Myocyte (in vitro differentiated cells): ENCODE measurements around the gene PRKG1. TPM values are rescaled to one million over a fixed set of nuclear protein-coding genes. Genes with fewer than 3 reads are reported as not detected.
A peak's percentile ranks its signal among the peaks of the same experiment; 100 is the strongest.
"Not testable (repeated sequence)": the region's sequence is repeated elsewhere in the genome, so short reads cannot be mapped to it uniquely, and the experiment has no call there.

ENCODE experiments used
- DNase-seq: peaks from one replicate; pipeline ENCODE4 v3.0.0-alpha.2; 2012; ENCODE audit warnings: low read depth
- total RNA-seq: library from RNA; depleted of rRNA; stranded (reverse); fragments of >200 nt; gene quantifications from 2 replicates; pipeline ENCODE4 v1.2.3, GENCODE V29; 2014

Gene PRKG1
- total RNA-seq, 1 donor from 2014 or later: 26.7 TPM

DNA sequence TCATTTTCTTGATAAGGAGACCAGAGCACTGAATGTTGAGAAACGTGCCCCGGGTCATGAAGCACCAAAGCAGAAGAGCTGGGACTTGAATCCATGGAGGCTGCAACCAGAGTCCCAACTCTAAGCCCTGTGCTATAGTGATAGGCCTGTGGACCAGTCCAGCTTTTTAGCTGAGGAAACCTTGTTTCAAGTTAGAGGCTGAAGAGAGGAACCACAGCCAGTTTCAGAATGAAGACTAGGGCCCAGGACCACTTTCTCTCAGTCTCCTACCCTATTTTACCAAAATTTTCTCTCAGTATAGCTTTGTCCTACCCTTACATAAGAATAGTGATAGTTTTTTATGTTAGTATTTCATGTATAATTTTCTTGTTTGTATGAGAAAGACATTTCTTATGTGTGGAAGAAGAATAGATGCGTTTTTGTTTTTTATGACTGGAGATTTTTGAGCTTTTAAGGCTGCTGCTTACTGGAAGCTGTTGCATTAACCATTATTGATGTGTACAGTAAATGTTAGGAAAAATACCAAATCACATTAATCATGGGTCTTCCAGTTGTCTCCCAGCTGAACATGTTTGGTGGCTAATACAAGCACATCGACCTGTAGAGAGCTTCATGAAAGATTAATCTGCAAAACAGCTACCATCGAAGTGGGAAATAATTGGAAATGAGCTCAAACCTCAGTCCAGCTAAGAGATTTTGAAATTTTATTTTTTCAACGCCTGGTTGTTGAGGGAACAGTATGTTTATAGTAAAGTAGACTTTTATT is 670.1 kb downstream of the PRKG1 start:
- no peak for DNase-seq

DNA sequence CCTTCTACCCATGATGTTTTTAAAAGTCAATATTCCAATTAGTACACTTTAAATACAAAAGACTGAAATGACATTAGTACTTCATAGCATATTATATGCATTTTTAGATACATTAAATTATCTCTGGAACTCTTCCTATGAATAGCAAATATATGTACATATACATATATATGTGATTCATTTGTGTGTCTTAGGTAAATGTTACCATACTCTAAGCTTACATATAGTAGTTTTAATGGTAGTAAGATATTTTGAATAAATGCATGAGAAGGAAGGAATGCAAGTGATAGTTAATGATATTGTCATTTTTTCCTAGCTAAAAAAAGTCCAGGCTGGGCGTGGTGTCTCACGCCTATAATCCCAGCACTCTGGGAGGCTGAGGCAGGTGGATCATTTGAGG is 671.1 kb downstream of the PRKG1 start:
- DNase-seq: no peak

GRCh38 chr10:51747216-51747615 is 672.9 kb downstream of the PRKG1 start:
- no peak for DNase-seq

DNA sequence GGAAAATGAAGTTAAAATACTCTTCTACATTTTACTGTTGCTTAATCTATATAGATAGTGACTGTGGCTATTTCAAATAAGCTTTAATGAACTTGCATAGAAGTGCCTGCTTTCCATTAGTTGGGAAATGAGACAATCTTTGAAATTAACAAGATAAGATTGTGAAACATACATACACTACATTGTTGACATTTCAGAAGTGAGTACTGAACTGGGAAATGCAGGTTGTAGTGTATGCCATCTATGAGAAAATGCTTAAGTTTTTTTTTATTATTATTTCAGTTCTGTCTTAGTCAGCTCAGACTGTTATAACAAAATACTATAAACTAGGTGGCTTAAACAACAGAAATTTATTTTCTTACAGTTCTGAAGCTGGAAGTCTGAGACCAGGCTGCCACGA is 674.7 kb downstream of the PRKG1 start:
- DNase-seq: no peak

GRCh38 chr10:51758366-51758765 is 684.1 kb downstream of the PRKG1 start:
- DNase-seq: no peak

DNA sequence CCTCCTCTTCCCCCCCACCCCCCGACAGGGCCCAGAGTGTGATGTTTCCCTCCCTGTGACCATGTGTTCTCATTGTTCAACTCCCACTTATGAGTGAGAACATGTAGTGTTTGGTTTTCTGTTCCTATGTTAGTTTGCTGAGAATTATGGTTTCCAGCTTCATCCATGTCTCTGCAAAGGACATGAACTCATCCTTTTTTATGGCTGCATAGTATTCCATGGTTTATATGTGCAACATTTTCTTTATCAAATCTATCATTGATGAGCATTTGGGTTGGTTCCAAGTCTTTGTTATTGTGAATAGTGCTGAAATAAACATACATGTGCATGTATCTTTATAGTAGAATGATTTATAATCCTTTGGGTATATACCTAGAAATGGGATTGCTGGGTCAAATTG is 684.6 kb downstream of the PRKG1 start:
- not testable (repeated sequence) for DNase-seq

GRCh38 chr10:51759896-51760534 is 685.7 kb downstream of the PRKG1 start:
- DNase-seq: no peak

GRCh38 chr10:51760864-51761640 is 686.8 kb downstream of the PRKG1 start:
- DNase-seq: no peak

GRCh38 chr10:51763746-51764145 is 689.5 kb downstream of the PRKG1 start:
- no peak for DNase-seq

GRCh38 chr10:51765284-51765971 is 691.1 kb downstream of the PRKG1 start:
- DNase-seq: no peak

GRCh38 chr10:51766423-51767102 is 692.3 kb downstream of the PRKG1 start:
- no peak for DNase-seq

DNA sequence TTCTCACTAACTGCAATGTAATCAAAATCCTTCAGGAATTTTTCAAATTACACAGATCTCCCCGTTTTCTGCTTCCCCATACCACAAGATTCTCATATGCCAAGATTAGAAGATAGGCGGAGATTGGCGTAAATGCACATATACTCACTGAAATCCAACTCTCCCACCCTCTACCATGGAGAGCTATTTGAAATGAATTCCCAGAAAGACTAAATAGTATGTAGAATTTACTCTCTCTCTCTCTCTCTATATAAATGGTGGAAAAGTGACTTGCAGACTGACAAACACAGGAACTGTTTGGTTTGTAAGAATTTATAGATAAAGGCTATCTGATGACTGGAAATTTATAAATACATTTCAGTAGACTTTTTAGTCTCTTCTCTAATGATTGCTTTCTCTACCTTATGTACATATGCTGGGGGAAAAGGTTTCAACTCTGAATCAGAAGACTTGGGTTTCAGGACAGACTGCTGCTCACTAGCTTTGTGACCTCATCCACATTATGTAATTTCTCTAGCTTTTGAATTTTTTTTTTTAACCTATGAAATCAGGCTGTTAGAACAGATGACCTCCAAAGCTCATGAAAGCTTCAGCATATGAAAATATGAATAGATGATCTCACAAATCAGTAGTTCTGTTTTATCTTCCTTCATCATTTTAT is 692.9 kb downstream of the PRKG1 start:
- DNase-seq: no peak

DNA sequence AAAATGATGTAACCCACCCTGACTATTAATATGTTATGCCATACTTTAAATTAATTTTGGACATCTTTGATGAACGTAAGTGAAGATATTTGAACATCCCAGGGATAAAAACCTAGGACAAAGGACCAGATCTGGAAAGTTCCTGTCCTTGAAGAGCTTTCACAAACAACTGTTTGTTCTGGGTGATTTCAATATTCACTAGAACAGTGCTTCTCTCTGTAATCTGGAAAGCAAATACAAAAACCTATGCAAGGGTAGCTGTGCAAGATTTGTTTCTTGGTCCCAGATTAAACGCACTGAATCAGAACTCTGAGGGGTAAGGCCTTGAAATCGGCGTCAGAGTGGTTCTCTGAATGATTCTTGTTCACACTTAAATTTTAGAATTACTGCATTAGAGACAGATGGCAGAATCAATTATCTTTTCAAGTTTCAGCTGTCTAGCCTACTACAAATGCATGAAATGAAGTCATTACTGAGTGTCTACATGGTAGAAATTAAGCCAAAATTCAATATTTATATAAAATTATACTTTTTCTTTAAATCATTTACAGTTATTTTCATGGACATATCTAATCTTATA is 694.7 kb downstream of the PRKG1 start:
- no peak for DNase-seq

DNA sequence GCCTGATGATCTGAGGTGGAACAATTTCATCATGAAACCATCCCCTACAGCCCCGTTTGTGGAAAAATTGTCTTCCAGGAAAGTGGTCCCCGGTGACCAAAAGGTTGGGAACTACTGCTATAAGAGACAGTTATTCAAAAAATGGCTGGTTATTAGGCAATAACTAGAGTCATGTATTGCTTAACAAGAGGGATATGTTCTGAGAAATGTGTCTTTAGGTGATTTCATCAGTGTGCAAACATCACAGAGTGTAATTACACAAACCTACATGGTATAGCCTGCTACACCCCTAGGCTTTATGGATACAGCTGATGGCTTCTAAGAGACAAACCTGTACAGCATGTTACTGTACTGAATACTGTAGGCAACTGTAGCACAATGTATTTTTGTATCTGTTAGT is 696.4 kb downstream of the PRKG1 start:
- DNase-seq: no peak

DNA sequence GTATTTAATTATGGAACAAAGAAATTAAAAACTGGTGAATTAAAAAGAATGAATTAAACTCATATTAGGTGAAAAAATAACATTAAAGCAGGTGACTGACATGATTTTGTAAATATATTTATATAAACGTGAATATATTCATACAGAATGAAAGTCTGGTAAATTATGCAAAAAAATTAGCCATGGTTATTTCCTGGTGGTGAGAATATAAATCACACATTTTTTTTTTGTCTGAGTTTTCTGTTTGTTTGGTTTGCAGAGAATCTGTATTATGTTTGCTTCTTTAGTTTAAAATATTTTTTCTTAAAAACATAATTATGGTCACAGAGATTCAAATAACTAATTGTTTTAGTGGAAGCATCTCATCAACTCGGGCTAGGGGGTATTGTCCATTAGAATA is 698.1 kb downstream of the PRKG1 start:
- DNase-seq: no peak

DNA sequence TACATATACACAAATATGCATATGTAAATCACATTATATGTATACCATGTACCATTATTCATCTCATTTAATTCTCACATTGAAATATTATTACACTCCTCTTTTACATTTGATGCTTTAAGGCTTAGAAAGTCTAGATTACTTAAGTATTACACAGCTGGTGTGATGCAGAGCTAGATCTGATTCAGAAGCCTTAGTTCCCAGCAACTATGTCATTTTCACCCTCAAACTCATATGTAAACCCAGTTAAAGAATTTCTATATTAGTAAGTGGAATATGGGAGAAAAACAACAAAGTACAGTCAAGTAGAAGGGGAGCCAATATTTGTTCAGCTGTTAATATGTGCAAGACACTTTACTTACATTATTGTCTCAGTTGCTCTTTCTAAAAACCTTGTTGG is 699.4 kb downstream of the PRKG1 start:
- no peak for DNase-seq

- DNase-seq: no peak
Measured at GRCh38 chr10:51783941-51784340, 709.7 kb downstream of the PRKG1 start.

DNA sequence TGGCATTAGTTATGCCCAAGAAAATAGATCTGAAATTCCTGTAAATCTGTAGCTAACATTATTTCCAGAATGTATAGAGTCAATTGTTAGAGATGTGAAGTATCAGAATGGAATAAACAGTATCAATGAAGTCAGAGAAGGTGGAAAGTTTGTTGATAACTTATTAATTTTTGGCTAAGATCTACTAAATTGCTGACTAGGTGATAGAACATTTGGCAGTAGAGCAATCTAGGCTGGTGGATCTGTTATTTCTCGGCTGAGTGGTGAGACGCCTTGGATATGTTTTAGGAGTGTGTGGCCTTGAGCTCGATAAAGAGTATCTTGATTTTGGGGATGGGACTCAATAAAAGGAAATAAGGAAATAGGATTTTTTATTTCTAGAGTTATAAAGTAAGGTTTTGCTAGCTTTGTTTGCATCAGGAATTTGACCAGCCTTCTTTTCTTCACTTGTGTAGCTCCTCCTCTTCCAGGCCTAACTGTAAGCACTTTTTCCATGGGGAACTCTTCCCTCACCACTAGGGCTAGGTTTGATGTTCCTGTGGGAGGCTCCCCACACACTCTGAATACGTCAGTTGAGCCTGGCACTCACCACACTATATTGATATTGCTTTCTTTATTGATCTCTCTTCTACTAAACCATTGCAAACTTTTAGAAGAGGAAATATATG is 711.9 kb downstream of the PRKG1 start:
- DNase-seq: no peak

- no peak for DNase-seq
Measured at GRCh38 chr10:51786684-51787035, 712.4 kb downstream of the PRKG1 start.

- peak; percentile 9 for DNase-seq
Measured at GRCh38 chr10:51788273-51788672, 714.0 kb downstream of the PRKG1 start.
